Suppressor macrophage treated with lipopolysaccharide for 4 hours (primary cell): ENCODE data around the gene ITPKB.

Experiments used
- DNase-seq: peaks from one replicate; pipeline ENCODE4 v3.0.0-alpha.2; 2020

Gene ITPKB

GRCh38 chr1:226682871-226683814, 55.9 kb downstream of the ITPKB start:
- DNase-seq: no peak

DNA sequence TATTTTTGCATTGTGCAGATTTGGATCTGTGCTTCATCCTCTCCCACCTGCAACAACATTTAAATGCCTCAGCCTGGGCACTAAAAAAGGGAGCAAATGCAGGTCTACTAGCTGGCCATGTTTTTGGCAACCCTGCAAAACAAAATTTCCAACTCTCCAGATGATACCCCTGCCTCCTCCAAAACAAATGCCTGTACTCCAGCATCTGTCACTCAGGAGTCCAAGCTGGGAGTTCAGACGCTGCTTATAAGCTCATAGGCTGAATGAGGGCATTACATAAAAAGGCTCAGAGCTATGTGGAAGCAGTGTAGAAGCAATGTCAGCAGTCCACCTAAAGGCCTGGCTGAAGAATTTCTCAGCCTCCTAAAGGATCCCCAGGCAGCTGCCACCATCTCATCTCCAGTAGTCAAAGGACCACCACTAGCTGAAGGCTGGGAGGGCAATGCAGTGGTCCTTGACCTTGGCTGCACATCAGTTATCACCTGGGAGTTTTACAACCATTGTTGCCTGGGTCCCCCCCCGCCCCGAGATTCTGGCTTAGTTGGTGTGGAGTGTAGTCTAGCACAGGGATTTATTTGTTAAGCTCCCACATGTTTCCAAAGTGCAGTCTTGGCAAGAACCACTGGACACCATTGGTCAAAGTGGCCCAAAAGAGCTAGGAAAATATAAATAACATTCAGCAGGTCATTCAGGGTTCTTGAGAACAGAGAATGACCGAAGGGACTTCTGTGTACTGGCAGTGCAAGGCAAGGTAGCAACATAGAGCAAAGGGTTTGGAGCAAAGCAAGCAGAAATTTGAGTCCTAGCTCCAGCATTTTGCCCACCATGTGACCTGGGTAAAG, 57.2 kb downstream of the ITPKB start:
- DNase-seq: no peak

DNA sequence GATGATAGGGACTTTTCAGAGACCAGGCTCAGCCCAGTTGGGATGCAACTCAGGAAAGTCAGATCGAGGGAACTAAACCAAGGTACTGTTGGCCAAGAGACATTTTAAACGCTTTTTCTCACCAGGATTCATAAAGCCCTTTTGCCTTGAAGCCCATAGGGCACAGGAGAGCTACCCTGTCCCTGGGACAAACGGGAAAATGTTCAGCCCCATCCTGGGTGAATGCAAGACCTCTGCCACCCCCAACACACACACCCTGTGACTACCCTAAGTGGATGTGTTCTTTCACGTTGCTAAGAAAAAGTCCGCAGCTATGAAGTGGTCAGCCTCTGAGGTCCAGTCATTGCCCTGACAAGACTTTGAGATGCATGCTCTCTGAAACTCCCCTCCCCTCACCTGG, 58.4 kb downstream of the ITPKB start:
- no peak for DNase-seq

- peak; percentile 80 for DNase-seq
These were observed 59.1 kb downstream of the ITPKB start for GRCh38 chr1:226679853-226680516.

DNA sequence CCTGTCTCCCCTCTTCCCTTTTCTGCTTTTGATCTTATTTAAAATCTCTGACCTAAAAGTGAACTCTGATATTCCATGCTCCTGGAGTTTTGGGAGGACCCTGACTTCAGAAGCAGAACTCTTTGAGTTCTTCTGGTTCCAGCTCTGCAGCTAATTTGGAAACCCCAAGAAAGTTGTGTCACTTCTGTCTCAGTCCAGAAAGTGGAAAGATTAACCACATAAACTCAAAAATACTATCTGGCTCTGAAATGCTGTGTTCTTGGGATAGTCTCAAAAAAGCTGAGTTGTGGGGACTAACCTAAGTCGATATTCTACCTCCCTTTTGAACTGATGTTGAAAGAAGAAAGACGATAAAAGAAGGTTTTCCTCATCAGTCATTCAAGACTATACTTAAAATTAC, 59.8 kb downstream of the ITPKB start:
- no peak for DNase-seq

GRCh38 chr1:226678701-226679100, 60.4 kb downstream of the ITPKB start:
- no peak for DNase-seq

- no peak for DNase-seq
These were observed 60.8 kb downstream of the ITPKB start for GRCh38 chr1:226678251-226678650.

DNA sequence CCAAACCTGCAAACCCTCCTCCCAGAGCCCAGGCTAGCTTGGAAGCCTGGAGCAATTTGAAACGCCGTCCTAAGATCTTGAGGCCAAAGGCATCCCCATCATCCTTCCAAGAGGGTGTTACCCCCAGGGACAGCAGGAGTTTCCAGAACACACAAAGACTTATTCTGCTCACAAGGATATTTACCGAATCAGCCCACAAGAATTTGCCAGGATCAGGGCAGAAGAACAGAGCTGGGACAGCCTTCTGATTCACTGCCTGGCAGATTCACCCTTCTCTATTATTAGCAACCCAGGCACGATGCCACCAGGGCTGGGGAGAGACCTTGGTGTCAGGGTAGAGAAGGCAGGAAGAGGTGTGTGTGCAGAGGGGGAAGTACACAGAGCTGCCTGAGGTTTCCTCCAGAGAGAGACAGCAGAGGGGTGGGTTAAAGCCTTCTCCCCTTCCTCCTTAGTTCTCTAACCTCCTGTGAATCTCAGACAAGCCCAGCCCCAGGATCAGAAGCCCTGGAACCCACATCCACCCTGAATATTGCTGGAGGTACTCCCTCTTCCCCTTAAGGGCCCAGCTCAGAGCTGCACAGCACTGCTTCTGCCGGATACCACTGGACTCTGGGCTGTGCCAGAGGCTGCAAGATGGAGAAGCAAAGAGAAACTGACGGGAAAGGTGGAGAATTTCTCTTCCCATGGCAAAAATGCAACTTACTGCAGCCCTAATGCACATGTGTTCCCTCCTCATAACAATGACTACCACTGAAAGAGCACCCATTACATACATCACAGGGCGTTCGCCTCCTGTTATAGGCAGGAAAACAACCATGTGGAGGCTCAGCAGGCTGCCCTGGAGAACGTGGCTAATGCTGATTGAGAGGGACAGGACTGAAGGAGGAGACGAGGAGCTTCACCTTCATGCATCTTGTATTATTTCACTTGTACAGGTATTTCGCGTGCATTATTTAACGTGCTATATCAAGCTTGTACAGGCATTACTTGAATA, 61.8 kb downstream of the ITPKB start:
- peak; percentile 55 for DNase-seq

DNA sequence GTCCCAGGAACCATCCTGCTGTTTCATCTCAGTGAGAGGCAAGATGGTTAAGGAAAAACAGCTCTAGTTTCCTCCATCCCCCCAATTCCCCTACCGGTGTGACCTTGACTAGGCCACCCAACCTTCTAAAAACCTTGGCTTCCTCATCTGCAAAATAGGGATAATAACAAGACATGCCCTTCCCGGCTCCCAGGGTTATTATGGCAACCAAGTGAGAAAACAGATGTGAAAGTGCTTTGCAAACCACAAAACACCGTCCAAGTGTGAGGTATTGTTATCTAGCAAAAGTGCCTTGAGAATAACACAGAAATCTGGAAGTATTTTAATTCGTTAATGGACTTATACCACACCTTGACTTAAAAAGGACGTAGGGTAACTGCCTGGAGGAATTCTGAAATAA, 62.7 kb downstream of the ITPKB start:
- DNase-seq: no peak

DNA sequence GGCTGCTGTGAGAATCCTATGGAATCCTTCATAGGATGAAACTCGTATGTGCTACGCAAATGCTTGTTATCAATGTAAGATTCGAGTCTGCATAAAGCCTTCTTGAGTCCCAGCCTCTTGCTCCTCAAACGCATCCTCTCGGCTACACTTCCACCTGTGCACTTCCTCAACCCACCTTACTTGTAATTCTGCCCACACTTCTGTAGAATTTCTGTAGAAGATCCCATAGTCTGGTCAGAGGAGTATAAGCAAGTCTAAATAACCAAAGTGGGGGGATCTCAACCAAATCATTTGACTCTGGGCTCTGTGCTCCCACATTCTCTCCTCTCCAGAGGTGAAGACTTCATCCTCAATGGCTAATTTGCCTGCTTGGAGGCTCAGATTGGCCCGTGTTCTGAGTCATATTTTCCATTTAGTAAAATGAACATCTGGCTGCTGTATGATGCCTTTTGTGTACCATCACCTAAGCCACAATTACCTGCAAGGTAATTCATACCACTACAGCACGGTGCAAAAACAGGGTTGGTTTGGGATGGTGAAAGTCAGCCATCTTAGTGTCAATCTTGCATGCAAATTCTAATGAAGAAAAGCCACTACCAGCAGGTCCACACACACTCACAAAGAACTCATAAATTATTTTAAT, 63.2 kb downstream of the ITPKB start:
- no peak for DNase-seq

GRCh38 chr1:226674892-226675714, 64.0 kb downstream of the ITPKB start:
- DNase-seq: peak; percentile 87

- DNase-seq: no peak
These were observed 66.7 kb downstream of the ITPKB start for GRCh38 chr1:226672339-226672762.

DNA sequence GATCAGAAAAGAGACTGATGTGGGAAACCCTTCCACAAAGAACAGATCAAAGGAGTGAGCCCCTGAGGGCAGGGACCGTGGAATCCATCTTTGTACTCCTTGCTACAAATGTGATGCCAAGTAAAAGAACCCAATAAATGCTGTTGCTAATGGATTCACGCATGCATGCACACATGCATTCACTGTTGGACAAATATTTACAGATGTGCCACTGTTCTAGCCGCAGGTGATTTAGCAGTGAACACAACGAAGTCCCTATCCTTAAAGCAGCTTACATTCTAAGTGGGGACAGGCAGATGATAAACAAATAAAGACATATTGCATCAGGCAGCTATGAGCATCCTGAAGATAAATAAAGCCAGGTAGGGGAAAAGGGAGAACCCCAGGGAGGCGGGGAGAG, 67.8 kb downstream of the ITPKB start:
- DNase-seq: no peak

- DNase-seq: no peak
These were observed 69.0 kb downstream of the ITPKB start for GRCh38 chr1:226670073-226670472.

GRCh38 chr1:226668173-226668560, 70.9 kb downstream of the ITPKB start:
- no peak for DNase-seq

GRCh38 chr1:226666692-226667091, 72.4 kb downstream of the ITPKB start:
- no peak for DNase-seq

- no peak for DNase-seq
These were observed 72.9 kb downstream of the ITPKB start for GRCh38 chr1:226666164-226666506.

DNA sequence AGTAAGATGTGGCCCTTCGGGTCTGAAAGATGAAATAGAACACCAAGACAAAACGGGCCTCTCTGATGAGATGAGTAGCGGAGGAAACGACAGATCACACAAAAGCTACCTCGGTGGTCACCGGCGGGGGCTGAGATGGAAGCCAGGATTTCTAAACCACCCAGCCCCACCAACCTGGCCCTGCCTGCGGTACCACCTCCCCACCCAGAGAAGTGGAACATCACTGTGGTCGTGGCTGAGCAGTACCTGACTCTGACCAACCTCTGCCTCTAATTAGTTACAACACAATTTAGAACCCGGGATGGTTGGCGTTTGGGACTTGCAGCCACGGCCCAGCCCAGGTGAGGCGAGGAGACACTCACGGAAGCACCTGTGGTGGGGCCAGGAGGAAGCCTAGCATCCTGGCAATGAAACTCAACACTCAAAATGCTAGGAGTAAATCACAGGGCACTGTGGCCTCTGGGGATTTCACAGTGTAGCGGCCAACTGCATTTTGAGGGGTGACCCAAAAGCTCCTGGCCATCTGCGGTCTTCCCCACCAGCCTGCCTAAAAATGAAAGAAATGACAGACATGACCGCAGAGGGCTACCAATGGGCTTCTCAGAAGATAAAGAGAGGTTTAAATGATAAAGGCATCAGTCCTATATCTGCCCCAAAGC, 73.4 kb downstream of the ITPKB start:
- DNase-seq: no peak

DNA sequence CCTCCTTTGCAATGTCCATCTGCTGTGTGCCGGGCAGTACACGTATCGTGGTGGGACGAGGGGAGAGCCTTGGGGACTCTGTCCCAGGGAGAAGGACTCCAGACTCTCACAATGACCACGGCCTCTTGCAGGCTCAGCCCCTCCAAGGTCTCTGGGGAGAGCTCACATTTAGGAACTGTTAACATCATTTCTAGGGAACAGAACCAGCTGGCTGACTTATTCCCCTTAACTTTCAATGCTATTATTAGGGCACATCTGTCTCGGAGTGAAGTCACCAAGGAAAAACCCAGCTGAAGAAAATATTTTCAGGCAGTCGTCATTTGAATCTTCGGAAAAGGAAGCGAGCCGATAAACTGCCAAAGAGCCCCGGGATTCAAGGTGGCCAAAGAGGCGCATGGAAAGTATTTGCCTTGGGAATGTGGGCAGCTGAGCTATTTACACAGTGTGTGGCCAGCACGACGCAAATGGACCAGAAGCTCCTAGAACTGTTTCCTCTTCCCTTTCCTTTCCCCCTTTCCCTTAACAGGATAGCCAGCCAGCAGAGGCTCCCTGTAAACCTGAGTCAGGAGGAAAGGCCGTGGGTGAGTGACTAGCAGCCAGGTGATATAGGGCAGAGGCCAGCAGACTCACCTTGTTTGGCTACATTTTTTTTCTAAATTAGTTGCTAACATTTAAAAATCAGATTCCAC, 74.5 kb downstream of the ITPKB start:
- DNase-seq: peak; percentile 45

DNA sequence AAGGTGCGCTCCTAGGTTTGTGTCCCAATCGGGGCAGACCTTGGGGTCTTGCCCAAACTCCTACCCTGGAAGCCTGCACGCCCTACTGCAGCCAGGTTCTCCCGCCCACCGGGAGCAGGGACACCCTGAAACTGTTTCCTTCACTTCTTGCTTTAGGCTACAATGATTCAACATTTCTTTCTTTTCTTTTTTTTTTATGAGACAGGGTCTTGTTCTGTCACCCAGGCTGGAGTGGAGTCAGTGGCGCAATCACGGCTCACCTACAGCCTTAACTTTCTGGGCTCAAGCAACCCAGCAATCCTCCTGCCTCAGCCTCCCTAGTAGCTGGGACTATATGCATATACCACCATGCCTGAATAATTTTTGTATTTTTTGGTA, 75.8 kb downstream of the ITPKB start:
- no peak for DNase-seq
